Caco-2 (cell line): Measurements from ENCODE around the gene PSMG2. TPM values are rescaled to one million over a fixed set of nuclear protein-coding genes. Genes with fewer than 3 reads are reported as not detected.

ENCODE experiments used
- BruUV-seq: library from RNA; stranded (reverse); fragments of 400-500 nt; replicated peaks from 2 replicates; lab custom pipeline; 2021; lab: Mats Ljungman, UMichigan
- CTCF ChIA-PET: fragments of 300-600 bp; sonication (Branson Sonifier 250); formaldehyde crosslinking; loops from one replicate; lab custom pipeline; 2022; ENCODE audit warnings: antibody characterized with exemption; lab: Charles Lee
- POLR2A ChIA-PET: fragments of 300-600 bp; sonication (Branson Sonifier 250); formaldehyde crosslinking; loops from one replicate; lab custom pipeline; 2022; ENCODE audit warnings: antibody characterized with exemption; lab: Charles Lee
- DNase-seq, 2 experiments: peaks; one replicate each; pipeline versions ENCODE4 v3.0.0 to v3.0.0-alpha.2; 2020 to 2022
- H3K27me3 ChIP-seq: replicated peaks from 2 replicates; pipeline ENCODE4 v1.6.0; 2011; ENCODE audit warnings: low read length; ENCODE audit not compliant: control insufficient read depth, insufficient read depth
- H3K36me3 ChIP-seq: 2 replicates; pipeline ENCODE4 v1.5.1; 2011; ENCODE audit warnings: low read length; ENCODE audit not compliant: control insufficient read depth, insufficient read depth
- H3K4me1 ChIP-seq: fragments of 250-450 bp; sonication (Bioruptor Pico); 2 replicates; pipeline ENCODE4 v1.5.1; 2020; ENCODE audit warnings: mild to moderate bottlenecking
- H3K4me3 ChIP-seq: 2 replicates; pipeline ENCODE4 v1.5.1; 2011; ENCODE audit warnings: low read depth, mild to moderate bottlenecking, control low read depth, low read length
- H3K9me3 ChIP-seq: fragments of 250-450 bp; sonication (Bioruptor Pico); 2 replicates; pipeline ENCODE4 v1.5.1; 2020; ENCODE audit warnings: mild to moderate bottlenecking, moderate library complexity
- H3K27ac Mint-ChIP-seq: one replicate; pipeline ENCODE4 v1.8.0; 2022; ENCODE audit warnings: mixed read lengths; ENCODE audit not compliant: unreplicated experiment
- H3K27me3 Mint-ChIP-seq: one replicate; pipeline ENCODE4 v1.8.0; 2022; ENCODE audit warnings: mixed read lengths; ENCODE audit not compliant: insufficient read depth, unreplicated experiment
- H3K36me3 Mint-ChIP-seq: one replicate; pipeline ENCODE4 v1.8.0; 2022; ENCODE audit warnings: mild to moderate bottlenecking, mixed read lengths; ENCODE audit not compliant: insufficient read depth, unreplicated experiment
- H3K4me1 Mint-ChIP-seq: one replicate; pipeline ENCODE4 v1.8.0; 2022; ENCODE audit warnings: low read depth, mixed read lengths; ENCODE audit not compliant: unreplicated experiment
- H3K4me3 Mint-ChIP-seq: one replicate; pipeline ENCODE4 v1.8.0; 2022; ENCODE audit warnings: mild to moderate bottlenecking, moderate library complexity, mixed read lengths; ENCODE audit not compliant: unreplicated experiment
- H3K9me3 Mint-ChIP-seq: one replicate; pipeline ENCODE4 v1.8.0; 2022; ENCODE audit warnings: mixed read lengths; ENCODE audit not compliant: unreplicated experiment
- CTCF ChIP-seq, 2 experiments: fragments of 200-600 bp in 1 of 2; IDR thresholded peaks; 1 replicate in 1 of 2; 2 replicates in 1 of 2; pipeline versions ENCODE4 v1.5.1 to v1.8.0; 2011 to 2022; ENCODE audit warnings: antibody characterized with exemption in 1 of 2, control low read depth in 1 of 2, inconsistent platforms in 1 of 2, low read depth in 1 of 2, low read length in 1 of 2, mild to moderate bottlenecking in 1 of 2, moderate library complexity in 1 of 2; ENCODE audit not compliant: insufficient read depth in 1 of 2, severe bottlenecking in 1 of 2, unreplicated experiment in 1 of 2
- intact Hi-C: fragments of 100-400 bp; cut with micrococcal nuclease; formaldehyde crosslinking; loops from one replicate; pipeline ENCODE4 v1.10.0; 2022; ENCODE audit not compliant: unreplicated experiment
- total RNA-seq: library from RNA; stranded (reverse); gene quantifications from 2 replicates; pipeline ENCODE4 v1.2.3, GENCODE V29; 2022

PSMG2 gene
- total RNA-seq, 1 experiment from 2014 or later, result 108 TPM

- Mint-ChIP-seq H3K4me3 (no peak overlapping the region), H3K36me3 (peaks cover 21% of the 10 kb centered on the region), H3K4me1 (peaks cover 4% of the 10 kb centered on the region), H3K27ac (no peak overlapping the region), H3K27me3 (no peaks in the 10 kb centered on the region), H3K9me3 (no peaks in the 10 kb centered on the region)
- H3K4me1 ChIP-seq, result 0 out of 2 replicates have a peak, but pooled peaks cover 2% of the 10 kb centered on the region
- no peak overlapping the region for H3K4me3 ChIP-seq
- no TSS peak for BruUV-seq
- CTCF ChIA-PET, result no interaction called here
- no peaks in the 10 kb centered on the region for H3K36me3 ChIP-seq
- intact Hi-C loops, result no loop called here
- DNase-seq, result no peak
- H3K27me3 ChIP-seq, result no peaks in the 10 kb centered on the region
- TF ChIP-seq CTCF (IDR thresholded peaks at IDR 0.05; ENCODE audit: insufficient read depth in 1 of 2, low read depth in 1 of 2, low read length in 1 of 2, severe bottlenecking in 1 of 2, unreplicated experiment in 1 of 2), result no peak
- POLR2A ChIA-PET, result no interaction called here
- peaks cover 7% of the 10 kb centered on the region for H3K9me3 ChIP-seq
Observed at GRCh38 chr18:12772111-12772510, 69.3 kb downstream of the PSMG2 start.

- peak overlapping the region; percentile 16 for H3K27ac Mint-ChIP-seq
- H3K4me3 Mint-ChIP-seq, result no peak overlapping the region
- BruUV-seq, result no TSS peak
- Histone ChIP-seq H3K4me1 (0 out of 2 replicates have a peak, but pooled peaks cover 6% of the 10 kb centered on the region), H3K36me3 (no peaks in the 10 kb centered on the region), H3K9me3 (peaks cover 7% of the 10 kb centered on the region), H3K4me3 (no peak overlapping the region), H3K27me3 (no peaks in the 10 kb centered on the region)
- ChIA-PET CTCF (no interaction called here), POLR2A (no interaction called here)
- TF ChIP-seq CTCF (IDR thresholded peaks at IDR 0.05; ENCODE audit: insufficient read depth in 1 of 2, low read depth in 1 of 2, low read length in 1 of 2, severe bottlenecking in 1 of 2, unreplicated experiment in 1 of 2), result no peak
- no peaks in the 10 kb centered on the region for H3K4me1 Mint-ChIP-seq
- DNase-seq, result no peak
- H3K9me3 Mint-ChIP-seq, result no peaks in the 10 kb centered on the region
- H3K27me3 Mint-ChIP-seq, result no peaks in the 10 kb centered on the region
- intact Hi-C loops, result no loop called here
- peaks cover 28% of the 10 kb centered on the region for H3K36me3 Mint-ChIP-seq
Observed at GRCh38 chr18:12773369-12773768, 70.5 kb downstream of the PSMG2 start.

GRCh38 chr18:12774982-12775381 is 72.1 kb downstream of the PSMG2 start:
- no peak overlapping the region for H3K4me3 ChIP-seq
- H3K36me3 Mint-ChIP-seq, result peaks cover 28% of the 10 kb centered on the region
- peaks cover 7% of the 10 kb centered on the region for H3K9me3 ChIP-seq
- H3K9me3 Mint-ChIP-seq, result no peaks in the 10 kb centered on the region
- no peaks in the 10 kb centered on the region for H3K27me3 Mint-ChIP-seq
- CTCF ChIA-PET, result no interaction called here
- H3K27me3 ChIP-seq, result no peaks in the 10 kb centered on the region
- no peaks in the 10 kb centered on the region for H3K36me3 ChIP-seq
- no peak for DNase-seq
- no peaks in the 10 kb centered on the region for H3K4me1 Mint-ChIP-seq
- H3K4me1 ChIP-seq, result 0 out of 2 replicates have a peak, but pooled peaks cover 6% of the 10 kb centered on the region
- intact Hi-C loops, result no loop called here
- H3K27ac Mint-ChIP-seq, result peak overlapping the region; percentile 86
- no peak for TF ChIP-seq CTCF (IDR thresholded peaks at IDR 0.05; ENCODE audit: insufficient read depth in 1 of 2, low read depth in 1 of 2, low read length in 1 of 2, severe bottlenecking in 1 of 2, unreplicated experiment in 1 of 2)
- no peak overlapping the region for H3K4me3 Mint-ChIP-seq
- POLR2A ChIA-PET, result no interaction called here
- no TSS peak for BruUV-seq

Other genes starting within 250 kb of the PSMG2 start
- 9.2 and 9.5 TPM in 2 replicates for gene SPIRE1, start 44.9 kb upstream of the PSMG2 start, total RNA-seq
- gene CEP76, start 319 bp upstream of the PSMG2 start, total RNA-seq, result 26.4 and 29.7 TPM in 2 replicates
- gene PTPN2, start 181.2 kb downstream of the PSMG2 start, total RNA-seq, result 53.4 and 55.0 TPM in 2 replicates
- gene SEH1L, start 245.0 kb downstream of the PSMG2 start, total RNA-seq, result 116 and 118 TPM in 2 replicates